NCI-H82 (cell line): Measurements from ENCODE around the gene CLN6.
"Not testable (repeated sequence)": the region's sequence is repeated elsewhere in the genome, so short reads cannot be mapped to it uniquely, and the experiment has no call there.

Source experiments
- DNase-seq: peaks from one replicate; lab custom pipeline; 2025; lab: John Stamatoyannopoulos, UW

Gene CLN6

GRCh38 chr15:68256675-68257450 is 27.3 kb upstream of the CLN6 start:
- DNase-seq: no peak

- DNase-seq: peak; percentile 85
These were observed 23.5 kb upstream of the CLN6 start for GRCh38 chr15:68252925-68253534.

- no peak for DNase-seq
These were observed 19.7 kb upstream of the CLN6 start for GRCh38 chr15:68249058-68249713.

GRCh38 chr15:68244235-68244634 is 14.7 kb upstream of the CLN6 start:
- no peak for DNase-seq

GRCh38 chr15:68241088-68241935 is 11.8 kb upstream of the CLN6 start:
- DNase-seq: no peak

GRCh38 chr15:68239025-68239424 is 9.5 kb upstream of the CLN6 start:
- no peak for DNase-seq

- DNase-seq: no peak
These were observed 5.5 kb upstream of the CLN6 start for GRCh38 chr15:68235022-68235421.

- not testable (repeated sequence) for DNase-seq
These were observed 5.0 kb upstream of the CLN6 start for GRCh38 chr15:68234520-68234919.

GRCh38 chr15:68234060-68234459 is 4.5 kb upstream of the CLN6 start:
- no peak for DNase-seq

- DNase-seq: peak; percentile 35
These were observed 3.4 kb upstream of the CLN6 start for GRCh38 chr15:68232937-68233336.

- peak; percentile 28 for DNase-seq
These were observed 2.9 kb upstream of the CLN6 start for GRCh38 chr15:68232449-68232848.

- peak; percentile 99 for DNase-seq
These were observed 1.7 kb upstream of the CLN6 start for GRCh38 chr15:68231102-68231818.

GRCh38 chr15:68230157-68231100 is 901 bp upstream of the CLN6 start:
- peak; percentile 69 for DNase-seq

GRCh38 chr15:68228971-68229385 is 550 bp downstream of the CLN6 start:
- no peak for DNase-seq

- peak; percentile 51 for DNase-seq
These were observed 1.2 kb downstream of the CLN6 start for GRCh38 chr15:68228143-68228970.

GRCh38 chr15:68227643-68228142 is 1.8 kb downstream of the CLN6 start:
- DNase-seq: no peak

- not testable (repeated sequence) for DNase-seq
These were observed 4.1 kb downstream of the CLN6 start for GRCh38 chr15:68225442-68225841.

GRCh38 chr15:68224546-68225250 is 4.8 kb downstream of the CLN6 start:
- DNase-seq: peak; percentile 25

- DNase-seq: no peak
These were observed 5.4 kb downstream of the CLN6 start for GRCh38 chr15:68224108-68224507.
